Activated naive CD4-positive, alpha-beta T cell treated with anti-CD3 and anti-CD28 coated beads for 36 hours (primary cell): ENCODE measurements around the gene ZNHIT2. TPM values are rescaled to one million over a fixed set of nuclear protein-coding genes. Genes with fewer than 3 reads are reported as not detected.

ENCODE experiments used
- CTCF ChIA-PET: fragments of 350-600 bp; sonication (Branson Sonifier 250); formaldehyde crosslinking; loops from one replicate; lab custom pipeline; 2021; ENCODE audit warnings: antibody characterized with exemption; lab: Charles Lee
- DNase-seq: peaks from one replicate; pipeline ENCODE4 v3.0.0-alpha.2; 2020
- H3K27ac Mint-ChIP-seq: one replicate; pipeline ENCODE4 v1.8.0; 2021; ENCODE audit warnings: mild to moderate bottlenecking, mixed read lengths
- H3K27me3 Mint-ChIP-seq: one replicate; pipeline ENCODE4 v1.8.0; 2021; ENCODE audit warnings: low read depth, mixed read lengths
- H3K36me3 Mint-ChIP-seq: one replicate; pipeline ENCODE4 v1.8.0; 2021; ENCODE audit warnings: low read depth, mixed read lengths
- H3K4me1 Mint-ChIP-seq: one replicate; pipeline ENCODE4 v1.8.0; 2021; ENCODE audit warnings: low read depth, mixed read lengths
- H3K4me3 Mint-ChIP-seq: one replicate; pipeline ENCODE4 v1.8.0; 2021; ENCODE audit warnings: mild to moderate bottlenecking, moderate library complexity, mixed read lengths
- H3K9me3 Mint-ChIP-seq: one replicate; pipeline ENCODE4 v1.8.0; 2021; ENCODE audit warnings: mixed read lengths
- intact Hi-C: fragments of 100-400 bp; cut with micrococcal nuclease; formaldehyde crosslinking; loops from one replicate; pipeline ENCODE4 v1.15.1; 2023
- microRNA-seq: library from miRNA; unstranded; fragments of <30 nt; microRNA quantifications from one replicate; pipeline ENCODE4 v1.2.0, GENCODE V29; 2022; ENCODE audit warnings: borderline microRNAs expressed, borderline replicate concordance
- total RNA-seq, 2 experiments: library from RNA; stranded (reverse); gene quantifications; one replicate each; pipeline ENCODE4 v1.2.3, GENCODE V29; 2021

ZNHIT2 gene
- total RNA-seq, 2 experiments from 2014 or later: 5.6 to 6.1 TPM

DNA sequence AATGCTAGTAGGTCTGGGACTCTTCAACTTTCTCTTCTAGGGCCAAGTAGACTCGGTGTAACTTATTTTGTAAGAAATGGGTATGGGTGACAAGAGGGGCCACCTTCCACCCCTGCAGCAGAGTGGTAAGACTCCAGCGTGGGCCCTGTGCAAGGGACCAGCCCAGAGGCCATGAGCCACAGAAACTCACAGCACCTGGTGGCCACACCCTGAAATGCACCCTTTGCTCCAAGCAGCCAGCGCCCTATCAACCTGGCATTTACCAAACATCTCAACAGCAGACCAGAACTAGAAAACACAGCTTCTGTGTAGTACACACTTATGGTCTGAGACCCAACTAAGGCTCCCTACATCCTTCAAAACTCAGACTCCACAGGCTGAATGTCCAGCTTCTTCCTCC, 39.4 kb downstream of the ZNHIT2 start:
- peaks cover 69% of the 10 kb centered on the region for H3K36me3 Mint-ChIP-seq
- peaks cover 43% of the 10 kb centered on the region for H3K4me1 Mint-ChIP-seq

DNA sequence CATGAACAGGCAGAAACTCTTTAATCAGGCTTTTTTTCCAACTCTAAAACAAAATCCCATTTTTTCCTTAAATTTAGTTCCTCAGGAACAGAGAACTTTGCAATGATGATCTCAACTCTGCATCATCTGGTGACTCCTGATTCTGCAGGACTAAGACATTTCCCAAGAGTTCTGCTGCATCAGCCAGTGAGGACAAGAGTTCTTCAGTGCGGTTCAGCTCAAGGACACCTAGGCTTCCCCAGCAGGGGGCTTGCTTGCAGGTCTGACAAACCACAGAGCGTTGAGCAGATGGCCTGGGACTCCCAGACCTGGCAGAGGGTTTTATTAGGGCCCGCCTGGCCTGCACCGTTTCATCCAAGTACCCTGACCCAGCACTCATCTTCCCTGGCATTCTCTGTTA, 40.0 kb downstream of the ZNHIT2 start:
- no peaks in the 10 kb centered on the region for H3K27me3 Mint-ChIP-seq
- H3K9me3 Mint-ChIP-seq: no peaks in the 10 kb centered on the region

More for the DNA sequence above, 39.4 kb downstream of the ZNHIT2 start:
- no peaks in the 10 kb centered on the region for H3K9me3 Mint-ChIP-seq
- DNase-seq: peak; percentile 71
- H3K4me3 Mint-ChIP-seq: no peak overlapping the region
- intact Hi-C loops: loop anchor here (1.0 kb wide), 1 partner anchor 65 kb away; no protein-coding TSS in a partner anchor
- peak overlapping the region; percentile 39 for H3K27ac Mint-ChIP-seq
- H3K27me3 Mint-ChIP-seq: no peaks in the 10 kb centered on the region
- CTCF ChIA-PET: interaction anchor here (1.1 to 1.4 kb wide), 2 partner anchors 37 to 66 kb away, joined by 3 read pairs; partner anchors contain the start of gene SAC3D1

DNA sequence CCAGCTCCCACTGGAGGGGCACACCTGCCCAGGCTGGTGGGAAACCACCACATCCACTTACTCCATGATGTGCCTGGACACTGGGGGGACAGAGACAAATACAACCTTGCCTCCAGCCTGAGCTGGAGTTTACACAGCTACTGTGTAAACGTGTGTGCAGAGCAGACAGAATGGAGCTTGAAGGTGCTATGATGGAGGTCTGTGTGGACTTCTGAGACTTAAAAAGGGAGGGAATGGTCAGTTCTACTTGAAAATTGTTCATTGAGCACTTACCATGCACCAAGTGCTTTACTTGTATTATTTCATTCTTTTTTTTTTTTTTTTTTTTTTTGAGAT, 44.9 kb downstream of the ZNHIT2 start:
- peaks cover 4% of the 10 kb centered on the region for H3K4me1 Mint-ChIP-seq

More for the DNA sequence above, 40.0 kb downstream of the ZNHIT2 start:
- no peak overlapping the region for H3K4me3 Mint-ChIP-seq
- DNase-seq: no peak
- no peak overlapping the region for H3K27ac Mint-ChIP-seq
- H3K4me1 Mint-ChIP-seq: peaks cover 37% of the 10 kb centered on the region
- peaks cover 62% of the 10 kb centered on the region for H3K36me3 Mint-ChIP-seq
- intact Hi-C loops: no loop called here
- CTCF ChIA-PET: interaction anchor here (1.1 to 1.4 kb wide), 4 partner anchors 34 to 65 kb away, joined by 3 read pairs; partner anchors contain the start of genes SAC3D1 and TM7SF2

DNA sequence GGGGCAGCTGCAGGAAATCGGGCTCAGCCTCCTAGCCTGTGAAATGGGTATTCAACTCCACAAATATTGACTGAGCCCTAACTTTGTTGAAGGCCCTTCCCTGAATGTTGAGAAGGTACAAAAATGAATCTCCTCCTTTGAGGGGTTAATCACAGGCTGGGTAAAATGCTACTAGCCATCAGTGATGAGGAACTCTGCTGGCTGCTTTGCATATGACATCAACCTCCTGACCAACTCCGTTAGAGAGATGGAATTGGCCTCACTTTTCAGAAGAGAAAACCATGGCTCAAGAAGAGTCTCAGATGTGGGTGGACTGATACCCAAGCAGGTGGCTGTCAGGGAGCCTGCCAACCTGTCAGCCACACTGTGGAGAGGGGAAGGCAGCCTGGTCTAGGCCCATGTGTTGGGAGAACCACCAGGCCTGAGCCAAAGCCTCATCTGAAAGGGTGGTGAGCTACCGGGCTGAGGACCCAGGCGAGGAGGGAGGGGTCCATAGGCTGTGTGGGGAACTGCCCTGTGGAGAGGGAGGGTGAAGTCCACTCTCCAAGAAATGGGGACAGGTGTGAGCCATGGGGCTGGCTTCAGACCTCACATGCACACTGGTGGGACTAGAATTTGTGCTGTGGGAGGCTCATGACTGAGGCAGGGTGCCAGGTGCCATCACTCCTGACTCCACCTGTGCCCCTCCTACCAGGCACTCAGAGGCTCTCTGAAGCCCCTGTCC, 45.4 kb downstream of the ZNHIT2 start:
- no peaks in the 10 kb centered on the region for H3K9me3 Mint-ChIP-seq
- H3K27me3 Mint-ChIP-seq: no peaks in the 10 kb centered on the region
- H3K36me3 Mint-ChIP-seq: peaks cover 13% of the 10 kb centered on the region
- H3K4me1 Mint-ChIP-seq: peaks cover 2% of the 10 kb centered on the region
- H3K27ac Mint-ChIP-seq: no peak overlapping the region
- CTCF ChIA-PET: no interaction called here
- H3K4me3 Mint-ChIP-seq: no peak overlapping the region
- intact Hi-C loops: no loop called here
- DNase-seq: no peak

More for the DNA sequence above, 44.9 kb downstream of the ZNHIT2 start:
- Mint-ChIP-seq H3K27me3 (no peaks in the 10 kb centered on the region), H3K9me3 (no peaks in the 10 kb centered on the region), H3K27ac (no peak overlapping the region), H3K4me3 (no peak overlapping the region), H3K36me3 (peaks cover 18% of the 10 kb centered on the region)
- no peak for DNase-seq
- intact Hi-C loops: no loop called here
- CTCF ChIA-PET: interaction anchor here (0.6 kb wide), 1 partner anchor 85 kb away, joined by 3 read pairs; no protein-coding TSS in a partner anchor

DNA sequence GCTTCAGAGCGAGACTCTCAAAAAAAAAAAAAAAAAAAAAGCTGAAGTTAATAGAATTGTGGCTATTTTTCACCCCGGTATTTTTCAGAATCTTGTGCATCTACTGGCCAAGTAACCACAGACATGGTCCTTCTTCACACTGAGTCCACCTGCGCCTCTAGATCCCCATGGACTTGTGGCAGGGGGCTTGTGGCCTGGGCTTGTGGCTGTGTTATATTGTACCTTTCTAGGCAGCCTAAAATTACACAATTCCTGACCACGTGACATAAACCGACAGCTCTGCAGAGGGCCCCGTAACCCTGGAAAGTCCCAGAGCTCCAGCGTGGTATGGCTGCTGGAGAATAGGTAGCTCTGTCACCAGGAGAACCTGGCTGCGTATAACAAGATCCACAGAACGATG, 48.3 kb downstream of the ZNHIT2 start:
- no peaks in the 10 kb centered on the region for H3K9me3 Mint-ChIP-seq
- H3K4me1 Mint-ChIP-seq: peaks cover 2% of the 10 kb centered on the region
- intact Hi-C loops: no loop called here
- DNase-seq: no peak
- H3K27me3 Mint-ChIP-seq: no peaks in the 10 kb centered on the region
- CTCF ChIA-PET: interaction anchor here (0.9 kb wide), 1 partner anchor 14 kb away, joined by 3 read pairs; no protein-coding TSS in a partner anchor
- no peak overlapping the region for H3K4me3 Mint-ChIP-seq
- no peak overlapping the region for H3K27ac Mint-ChIP-seq
- no peaks in the 10 kb centered on the region for H3K36me3 Mint-ChIP-seq

DNA sequence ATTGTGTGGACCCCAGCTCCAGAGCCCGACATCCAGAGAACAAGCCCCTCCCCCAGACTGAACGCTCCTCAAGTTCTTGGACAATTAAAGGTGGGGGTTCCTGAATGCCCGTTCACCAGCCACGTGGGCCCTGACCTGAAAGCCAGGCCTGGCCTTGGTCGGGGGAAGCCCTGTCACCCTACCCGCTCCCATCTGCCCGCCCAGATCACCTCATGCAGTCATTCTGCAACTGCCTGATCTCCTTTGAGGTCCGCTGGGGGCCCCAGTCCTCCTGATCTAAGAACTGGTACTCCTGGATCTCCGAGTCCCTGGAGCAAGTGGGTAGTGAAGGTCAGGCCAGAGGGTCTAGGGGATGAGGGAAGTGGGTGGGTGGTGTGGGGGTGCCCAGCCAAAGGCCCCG, 50.1 kb downstream of the ZNHIT2 start:
- Mint-ChIP-seq H3K4me1 (peaks cover 2% of the 10 kb centered on the region), H3K27ac (no peak overlapping the region), H3K4me3 (no peak overlapping the region), H3K36me3 (no peaks in the 10 kb centered on the region), H3K9me3 (no peaks in the 10 kb centered on the region), H3K27me3 (no peaks in the 10 kb centered on the region)
- CTCF ChIA-PET: no interaction called here
- no peak for DNase-seq
- intact Hi-C loops: no loop called here

DNA sequence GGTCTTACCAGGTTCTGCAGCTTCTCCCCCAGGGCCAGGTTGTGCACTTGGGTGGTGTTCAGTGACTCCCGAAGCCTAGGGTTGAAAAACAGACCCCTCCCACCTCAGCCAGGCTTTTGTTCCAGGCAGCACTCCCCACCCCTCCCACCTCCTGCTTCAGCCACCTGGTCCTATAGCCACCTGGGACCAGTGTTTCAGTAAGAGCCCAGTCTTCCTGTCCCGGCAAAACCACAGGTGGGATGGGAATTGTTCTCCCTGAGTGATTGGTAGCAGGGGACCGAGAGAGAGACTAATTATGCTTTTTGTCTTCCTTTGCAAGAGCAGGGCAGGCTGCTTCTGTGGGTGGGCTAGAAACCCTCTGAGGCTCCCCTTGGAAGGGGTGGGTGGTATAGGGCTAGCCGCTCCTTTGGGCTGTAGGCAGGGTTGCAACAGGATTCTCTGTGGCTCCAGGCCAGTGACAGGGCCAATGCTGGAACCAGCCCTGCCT, 50.7 kb downstream of the ZNHIT2 start:
- Mint-ChIP-seq H3K36me3 (no peaks in the 10 kb centered on the region), H3K9me3 (no peaks in the 10 kb centered on the region), H3K4me3 (no peak overlapping the region), H3K27ac (no peak overlapping the region), H3K4me1 (peaks cover 2% of the 10 kb centered on the region), H3K27me3 (no peaks in the 10 kb centered on the region)
- CTCF ChIA-PET: no interaction called here
- DNase-seq: no peak
- intact Hi-C loops: no loop called here

Small RNA genes within 50 kb of the gene (microRNA-seq; reads per million reads assigned to microRNA genes)
- not detected for gene MIR6751

Other genes with a start within 250 kb of the ZNHIT2 start
- gene EHD1, start 239.1 kb downstream of the ZNHIT2 start, total RNA-seq: 100 to 1,000 TPM; 124 to 132 TPM
- 10 to 100 TPM; 15.1 to 16.3 TPM for gene ATG2A, start 200.5 kb downstream of the ZNHIT2 start, total RNA-seq
- 1 to 10 TPM; 3.3 to 4.6 TPM for gene PPP2R5B, start 193.0 kb downstream of the ZNHIT2 start, total RNA-seq
- not detected for gene GPHA2, start 181.8 kb downstream of the ZNHIT2 start, total RNA-seq
- gene MAJIN, start 145.6 kb downstream of the ZNHIT2 start, total RNA-seq: under 1 TPM; 0.29 to 0.37 TPM
- gene BATF2, start 120.7 kb downstream of the ZNHIT2 start, total RNA-seq: not detected
- 100 to 1,000 TPM; 134 to 135 TPM for gene ARL2, start 103.5 kb downstream of the ZNHIT2 start, total RNA-seq
- 1 to 10 TPM; 8.9 to 9.4 TPM for gene SNX15, start 90.3 kb downstream of the ZNHIT2 start, total RNA-seq
- gene SAC3D1, start 76.5 kb downstream of the ZNHIT2 start, total RNA-seq: 10 to 100 TPM; 19.2 to 20.3 TPM
- 10 to 100 TPM in 1 of 2 experiments, 1 to 10 TPM in 1; 8.5 to 10.2 TPM for gene NAALADL1, start 59.1 kb downstream of the ZNHIT2 start, total RNA-seq
- gene CDCA5, start 33.7 kb downstream of the ZNHIT2 start, total RNA-seq: 100 to 1,000 TPM; 169 to 174 TPM
- 10 to 100 TPM; 24.2 to 25.6 TPM for gene ZFPL1, start 33.5 kb downstream of the ZNHIT2 start, total RNA-seq
- 10 to 100 TPM; 90.8 to 96.0 TPM for gene VPS51, start 21.5 kb downstream of the ZNHIT2 start, total RNA-seq
- gene TM7SF2, start 5.8 kb downstream of the ZNHIT2 start, total RNA-seq: 10 to 100 TPM; 10.9 to 11.9 TPM
- gene FAU, start 4.4 kb upstream of the ZNHIT2 start, total RNA-seq: 1,000 to 10,000 TPM; 1,272 to 1,294 TPM
- 10 to 100 TPM; 49.3 to 51.6 TPM for gene MRPL49, start 4.6 kb upstream of the ZNHIT2 start, total RNA-seq
- gene SYVN1, start 16.8 kb upstream of the ZNHIT2 start, total RNA-seq: 10 to 100 TPM; 19.0 to 19.2 TPM
- gene SPDYC, start 52.5 kb upstream of the ZNHIT2 start, total RNA-seq: not detected
- 10 to 100 TPM; 68.5 to 73.5 TPM for gene CAPN1, start 64.2 kb upstream of the ZNHIT2 start, total RNA-seq
- gene POLA2, start 144.3 kb upstream of the ZNHIT2 start, total RNA-seq: 10 to 100 TPM; 65.1 to 67.0 TPM
- 1 to 10 TPM in 1 of 2 experiments, under 1 TPM in 1; 0.57 to 1.5 TPM for gene CDC42EP2, start 197.2 kb upstream of the ZNHIT2 start, total RNA-seq
- 10 to 100 TPM; 61.3 to 63.0 TPM for gene DPF2, start 216.2 kb upstream of the ZNHIT2 start, total RNA-seq
- under 1 TPM; 0.32 to 0.62 TPM for gene TIGD3, start 237.1 kb upstream of the ZNHIT2 start, total RNA-seq